ENCODE results near the gene PARM1.
A peak's percentile ranks its signal among the peaks of the same experiment; 100 is the strongest.

PARM1 gene

DNA sequence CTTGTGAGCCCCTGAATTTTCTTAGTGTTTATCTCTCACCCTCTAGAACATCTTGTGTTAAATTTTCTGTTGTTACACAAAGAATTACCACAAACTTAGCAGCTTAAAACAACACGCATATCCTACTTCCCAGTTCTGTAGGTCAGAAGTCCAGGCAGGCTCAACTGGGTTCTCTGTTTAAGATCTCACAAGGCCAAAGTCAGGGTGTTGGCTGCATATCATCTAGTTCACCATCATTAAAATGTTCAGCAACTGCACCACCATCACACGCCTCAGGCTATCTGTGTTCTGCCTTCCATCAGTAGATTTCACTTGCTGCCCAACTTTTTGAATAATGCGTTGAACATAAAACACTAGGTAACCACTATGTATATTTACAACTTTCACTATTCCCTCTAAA is 130.5 kb downstream of the PARM1 start:
- no peak for DNase-seq (ENCODE audit: low spot score)
- TF ChIP-seq, protein P1, sequence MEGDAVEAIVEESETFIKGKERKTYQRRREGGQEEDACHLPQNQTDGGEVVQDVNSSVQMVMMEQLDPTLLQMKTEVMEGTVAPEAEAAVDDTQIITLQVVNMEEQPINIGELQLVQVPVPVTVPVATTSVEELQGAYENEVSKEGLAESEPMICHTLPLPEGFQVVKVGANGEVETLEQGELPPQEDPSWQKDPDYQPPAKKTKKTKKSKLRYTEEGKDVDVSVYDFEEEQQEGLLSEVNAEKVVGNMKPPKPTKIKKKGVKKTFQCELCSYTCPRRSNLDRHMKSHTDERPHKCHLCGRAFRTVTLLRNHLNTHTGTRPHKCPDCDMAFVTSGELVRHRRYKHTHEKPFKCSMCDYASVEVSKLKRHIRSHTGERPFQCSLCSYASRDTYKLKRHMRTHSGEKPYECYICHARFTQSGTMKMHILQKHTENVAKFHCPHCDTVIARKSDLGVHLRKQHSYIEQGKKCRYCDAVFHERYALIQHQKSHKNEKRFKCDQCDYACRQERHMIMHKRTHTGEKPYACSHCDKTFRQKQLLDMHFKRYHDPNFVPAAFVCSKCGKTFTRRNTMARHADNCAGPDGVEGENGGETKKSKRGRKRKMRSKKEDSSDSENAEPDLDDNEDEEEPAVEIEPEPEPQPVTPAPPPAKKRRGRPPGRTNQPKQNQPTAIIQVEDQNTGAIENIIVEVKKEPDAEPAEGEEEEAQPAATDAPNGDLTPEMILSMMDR (IDR thresholded peaks at IDR 0.05) = no peak
- Histone ChIP-seq H3K4me3 (no peak overlapping the region), H3K27ac (no peak overlapping the region)

DNA sequence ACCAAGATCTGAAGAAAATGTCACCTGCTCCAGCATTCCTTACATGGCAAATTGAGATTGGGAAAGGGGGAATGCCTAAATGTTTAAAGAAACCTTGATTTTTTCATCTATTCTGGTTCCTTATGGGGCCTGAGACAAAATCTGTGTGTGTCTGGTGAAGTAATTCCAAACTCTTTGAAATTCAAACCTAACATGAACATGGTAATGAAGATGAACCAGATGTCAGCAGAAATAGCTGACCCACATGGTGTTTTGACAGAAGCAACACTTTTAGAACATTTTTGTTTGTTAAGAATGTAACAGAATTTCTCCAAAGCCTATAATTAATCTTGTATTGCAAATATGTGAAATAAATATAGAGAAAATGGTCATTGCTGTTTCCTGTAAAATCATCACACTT is 133.0 kb downstream of the PARM1 start:
- TF ChIP-seq, protein P1 (IDR thresholded peaks at IDR 0.05) = no peak
- no peak overlapping the region for H3K4me3 ChIP-seq
- no peak for DNase-seq (ENCODE audit: low spot score)
- H3K27ac ChIP-seq = no peak overlapping the region

DNA sequence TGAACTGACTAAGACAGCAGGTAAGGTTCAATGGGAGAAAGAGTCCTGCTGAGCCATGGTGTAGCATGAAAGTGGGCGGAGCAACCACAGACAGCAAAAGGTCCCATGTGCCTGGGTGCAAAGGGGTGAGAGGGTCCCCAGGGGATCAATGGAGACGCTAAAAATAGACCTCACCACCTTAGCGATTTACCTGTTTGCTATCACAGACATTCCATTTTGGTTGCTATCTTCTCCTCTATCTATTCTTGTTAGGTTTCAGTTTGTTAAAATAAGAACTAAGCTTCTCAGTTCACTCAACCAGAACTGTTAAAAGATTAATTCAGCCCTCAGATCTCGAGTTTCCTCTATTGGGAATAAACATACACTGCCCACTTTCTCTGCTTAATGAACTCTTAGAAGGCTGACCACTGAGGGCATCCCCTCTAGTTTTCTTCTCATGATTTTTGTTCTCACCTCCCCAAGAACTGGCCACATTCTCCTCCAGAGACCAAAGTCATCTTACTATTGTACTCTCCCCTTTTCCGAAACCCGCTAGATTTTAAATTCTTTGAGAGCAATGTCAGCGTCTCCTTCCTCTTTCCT is 136.7 kb downstream of the PARM1 start:
- TF ChIP-seq, protein P1 (IDR thresholded peaks at IDR 0.05) = no peak
- no peak overlapping the region for H3K4me3 ChIP-seq
- H3K27ac ChIP-seq = no peak overlapping the region
- no peak for DNase-seq (ENCODE audit: low spot score)

DNA sequence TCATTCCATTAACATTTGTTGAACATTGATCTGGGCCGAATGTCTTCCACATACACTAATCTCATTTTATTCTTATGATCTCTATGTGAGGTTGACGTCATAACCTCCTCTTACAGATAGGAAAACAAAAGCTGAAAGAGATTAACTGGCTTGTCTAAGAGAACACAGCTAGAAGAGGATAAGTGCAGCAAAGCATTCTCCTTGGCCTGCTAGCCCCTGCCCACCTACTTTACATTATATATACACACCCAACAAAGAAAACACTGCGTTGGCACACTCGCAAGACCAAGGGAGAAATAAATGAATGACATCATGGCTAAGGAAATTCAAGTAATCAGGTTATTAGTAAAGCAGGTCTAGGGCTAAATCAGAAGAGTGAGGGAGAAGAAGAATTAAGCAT is 138.4 kb downstream of the PARM1 start:
- H3K4me3 ChIP-seq = no peak overlapping the region
- H3K27ac ChIP-seq = no peak overlapping the region
- TF ChIP-seq, protein P1 (IDR thresholded peaks at IDR 0.05) = no peak
- no peak for DNase-seq (ENCODE audit: low spot score)

DNA sequence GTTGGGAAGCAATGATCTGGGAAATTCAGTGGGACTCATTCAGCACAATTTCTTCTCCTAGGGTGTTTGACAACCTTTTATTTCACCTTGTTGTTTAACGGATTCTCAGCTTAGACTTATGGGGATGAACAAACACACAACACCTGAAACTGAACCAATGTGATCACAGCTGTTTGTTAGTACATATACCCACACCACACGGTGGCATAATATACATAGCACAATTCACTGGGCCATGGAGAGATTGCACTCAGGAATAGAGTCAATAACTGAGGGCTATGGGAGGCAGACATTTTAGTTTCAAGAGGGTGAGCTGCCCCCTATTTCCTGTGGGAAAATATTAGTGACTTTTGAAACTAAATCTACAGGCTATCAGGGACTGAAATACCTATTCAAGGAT is 148.0 kb downstream of the PARM1 start:
- no peak for DNase-seq (ENCODE audit: low spot score)
- no peak overlapping the region for H3K27ac ChIP-seq
- H3K4me3 ChIP-seq = no peak overlapping the region
- TF ChIP-seq, protein P1 (IDR thresholded peaks at IDR 0.05) = no peak

DNA sequence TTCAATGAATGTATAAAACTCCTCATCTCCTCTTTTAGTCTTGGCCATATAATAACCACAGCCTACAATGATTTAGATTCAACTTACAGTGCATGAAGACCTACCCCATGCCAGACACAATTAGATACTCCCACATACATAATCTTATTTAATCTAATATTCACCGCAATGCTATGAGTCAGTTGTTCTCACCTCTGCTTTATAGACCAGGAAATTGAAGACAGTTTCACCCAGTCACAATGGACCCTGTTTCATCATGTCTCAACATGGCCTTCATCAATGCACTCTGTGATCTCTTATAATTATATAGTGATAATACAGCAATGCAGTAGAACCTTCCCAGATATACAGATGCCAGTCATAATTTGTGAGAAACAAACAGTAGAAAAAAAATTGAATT is 148.6 kb downstream of the PARM1 start:
- TF ChIP-seq, protein P1 (IDR thresholded peaks at IDR 0.05) = no peak
- DNase-seq (ENCODE audit: low spot score) = no peak

DNA sequence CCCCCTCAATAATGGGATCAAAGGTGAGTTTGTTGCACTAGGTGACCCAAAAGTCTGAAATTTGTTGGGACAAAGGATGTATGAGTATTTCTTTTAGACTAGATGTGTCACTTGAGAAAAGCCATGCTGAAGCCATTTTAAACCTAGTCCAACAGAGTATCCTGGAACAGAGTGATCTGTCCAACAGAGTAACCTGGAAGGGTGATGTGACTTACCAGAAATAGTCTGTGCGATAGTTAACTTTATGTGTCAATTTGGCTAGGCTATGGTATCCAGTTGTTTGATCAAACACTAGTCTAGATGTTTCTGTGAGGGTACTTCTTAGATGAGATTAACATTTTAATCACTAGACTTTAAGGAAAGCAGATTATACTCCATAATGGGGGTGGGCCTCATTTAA is 154.5 kb downstream of the PARM1 start:
- no peak for DNase-seq (ENCODE audit: low spot score)
- TF ChIP-seq, protein P1 (IDR thresholded peaks at IDR 0.05) = no peak
- Histone ChIP-seq H3K4me3 (no peak overlapping the region), H3K27ac (peak overlapping the region in 1 of 2 donors; percentile 1)

More for the DNA sequence above, 148.6 kb downstream of the PARM1 start:
- H3K27ac ChIP-seq = no peak overlapping the region
- H3K4me3 ChIP-seq = no peak overlapping the region
